HG02798 (cell line): Measurements from ENCODE around the gene TSHZ1.

Experiments used
- ATAC-seq: cut with Tn5 transposase; IDR thresholded peaks from one replicate; pipeline ENCODE4 v1.9.1; 2021; ENCODE audit warnings: mild to moderate bottlenecking; ENCODE audit not compliant: unreplicated experiment, poor library complexity

The TSHZ1 gene

DNA sequence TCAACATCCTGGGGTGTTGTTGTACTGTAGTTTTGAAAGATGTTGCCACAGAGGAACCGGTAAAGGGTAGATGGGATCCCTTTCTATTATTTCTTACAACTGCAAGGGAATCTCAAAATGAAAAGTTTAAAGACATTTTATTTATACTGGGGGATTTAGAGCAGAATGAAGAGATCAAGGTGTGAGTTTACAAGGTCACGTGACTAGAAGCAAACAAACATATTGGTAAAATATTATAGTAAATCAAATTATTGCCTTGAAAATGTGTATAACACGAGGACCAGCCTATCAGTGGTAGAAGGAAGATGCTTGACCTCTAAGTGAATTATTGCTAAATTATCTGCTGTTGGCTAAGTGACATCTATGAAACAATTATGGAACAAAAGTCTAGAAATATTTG is 119.7 kb downstream of the TSHZ1 start:
- no peak for ATAC-seq

- no peak for ATAC-seq
Measured at GRCh38 chr18:75334869-75335268, 124.3 kb downstream of the TSHZ1 start.

DNA sequence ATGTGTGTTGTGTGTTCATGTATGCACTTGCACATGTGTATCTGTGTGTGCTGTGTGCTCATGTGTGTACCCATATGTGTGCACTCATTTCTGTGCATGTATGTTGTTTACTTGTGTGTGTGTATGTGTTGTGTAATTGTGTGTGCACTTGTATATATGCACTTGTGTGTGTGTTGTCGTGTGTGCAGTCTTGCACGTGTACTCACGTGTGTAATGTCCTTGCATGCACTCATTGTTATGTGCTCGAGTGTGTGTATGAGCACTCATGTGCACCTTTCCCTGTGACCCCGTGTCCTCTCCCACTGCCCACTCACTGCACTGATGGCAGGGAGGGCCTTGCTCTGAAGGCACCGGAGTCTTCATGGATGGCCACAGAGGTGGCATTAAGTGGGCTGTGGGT is 124.9 kb downstream of the TSHZ1 start:
- no peak for ATAC-seq

- no peak for ATAC-seq
Measured at GRCh38 chr18:75336767-75337166, 126.2 kb downstream of the TSHZ1 start.

- ATAC-seq, result no peak
Measured at GRCh38 chr18:75337348-75337747, 126.8 kb downstream of the TSHZ1 start.

DNA sequence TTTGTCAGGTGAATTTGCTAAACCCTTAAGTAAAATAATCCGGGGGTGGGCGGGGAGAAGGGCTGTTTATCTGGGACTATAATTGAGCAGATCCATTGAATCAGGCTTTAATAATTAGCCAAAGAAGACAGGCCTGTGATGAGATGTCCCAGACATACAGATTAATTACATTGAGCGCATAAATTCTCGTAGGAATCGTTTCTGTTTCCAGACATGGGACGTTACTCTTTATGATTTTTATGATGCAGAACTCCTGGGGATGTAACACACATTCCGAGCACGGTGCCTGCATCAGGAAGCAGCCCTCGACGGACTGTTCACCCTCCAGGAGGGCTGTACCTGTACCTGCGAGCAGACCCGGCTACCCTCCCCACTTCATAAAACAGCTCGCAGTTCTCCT is 128.0 kb downstream of the TSHZ1 start:
- no peak for ATAC-seq
